Thoracic aorta (tissue), 2 donors: ENCODE results near the gene CFAP100. TPM values are rescaled to one million over a fixed set of nuclear protein-coding genes. Genes with fewer than 3 reads are reported as not detected.

Experiments used
- ATAC-seq: fragments of 150-250 bp; one replicate; pipeline ENCODE4 v1.8.0; 2017; ENCODE audit warnings: low read depth; ENCODE audit not compliant: insufficient number of reproducible peaks, low FRiP score
- DNase-seq: peaks from one replicate; pipeline ENCODE4 v3.0.0-alpha.2; 2020; ENCODE audit warnings: low spot score
- H3K27ac ChIP-seq, 2 donors: fragments of 200-600 bp; sonication (generic); 1 replicate in 1 of 2; 2 replicates in 1 of 2; pipeline ENCODE4 v1.5.1; 2016; ENCODE audit warnings: mild to moderate bottlenecking in 2 of 2, moderate library complexity in 2 of 2
- H3K27me3 ChIP-seq: fragments of 200-600 bp; sonication (generic); replicated peaks from 2 replicates; pipeline ENCODE4 v1.6.0; 2016; ENCODE audit warnings: mild to moderate bottlenecking; ENCODE audit not compliant: insufficient read depth
- H3K36me3 ChIP-seq: fragments of 200-600 bp; sonication (generic); one replicate; pipeline ENCODE4 v1.5.1; 2016
- H3K4me1 ChIP-seq, 2 donors: fragments of 200-600 bp; sonication (generic); 1 replicate in 1 of 2; 2 replicates in 1 of 2; pipeline versions ENCODE4 v1.5.1 to v1.6.0; 2016; ENCODE audit warnings: low read depth in 2 of 2, mild to moderate bottlenecking in 1 of 2; ENCODE audit not compliant: control insufficient read depth in 1 of 2
- H3K4me3 ChIP-seq: fragments of 200-600 bp; sonication (generic); 2 replicates; pipeline ENCODE4 v1.5.1; 2016; ENCODE audit warnings: mild to moderate bottlenecking
- H3K9me3 ChIP-seq: fragments of 200-600 bp; sonication (generic); 2 replicates; pipeline ENCODE4 v1.5.1; 2016
- total RNA-seq, 2 donors: library from RNA; depleted of rRNA; stranded (reverse); fragments of >200 nt; gene quantifications; one replicate each; pipeline versions ENCODE4 v1.1.0 to v1.2.3, GENCODE V29; 2016
- TF ChIP-seq, protein P1 (sequence below): fragments of 200-600 bp; sonication (generic); IDR thresholded peaks from one replicate; pipeline ENCODE4 v1.5.1; 2019; ENCODE audit warnings: antibody characterized with exemption

CFAP100 gene
- total RNA-seq, 2 donors from 2014 or later = not detected

DNA sequence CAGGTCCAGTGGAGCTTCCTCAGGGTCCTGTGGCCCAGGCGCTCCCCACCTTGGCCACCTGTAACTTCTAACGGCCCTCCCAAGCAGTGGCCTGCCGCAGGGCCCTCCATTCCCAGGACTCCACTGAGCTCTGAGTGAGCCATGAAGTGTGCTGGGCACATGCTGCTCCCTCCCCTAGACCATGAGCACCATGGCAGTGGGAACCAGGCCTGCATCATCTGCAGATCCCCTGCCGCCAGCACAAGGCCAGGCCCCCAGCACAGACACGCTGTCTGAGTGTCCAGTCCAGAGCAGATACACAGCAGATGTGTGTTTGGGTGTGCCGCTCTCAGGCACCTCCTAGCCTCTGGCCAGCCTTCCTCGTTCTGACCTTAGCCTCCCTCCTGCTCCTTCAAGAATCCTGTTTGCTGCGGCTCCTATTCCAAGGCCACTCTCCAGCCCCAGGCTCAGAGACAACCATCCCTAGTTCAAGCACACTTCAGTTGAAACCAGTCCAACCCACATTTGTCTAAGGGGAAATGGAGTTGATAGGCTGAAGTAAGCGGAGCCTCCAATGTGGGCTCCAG lies 30.5 kb upstream of the CFAP100 start:
- Histone ChIP-seq H3K27me3 (no peaks in the 10 kb centered on the region), H3K4me1 (no peaks in the 10 kb centered on the region), H3K36me3 (no peaks in the 10 kb centered on the region), H3K4me3 (no peak overlapping the region), H3K27ac (no peak overlapping the region), H3K9me3 (no peaks in the 10 kb centered on the region)
- TF ChIP-seq, protein P1, sequence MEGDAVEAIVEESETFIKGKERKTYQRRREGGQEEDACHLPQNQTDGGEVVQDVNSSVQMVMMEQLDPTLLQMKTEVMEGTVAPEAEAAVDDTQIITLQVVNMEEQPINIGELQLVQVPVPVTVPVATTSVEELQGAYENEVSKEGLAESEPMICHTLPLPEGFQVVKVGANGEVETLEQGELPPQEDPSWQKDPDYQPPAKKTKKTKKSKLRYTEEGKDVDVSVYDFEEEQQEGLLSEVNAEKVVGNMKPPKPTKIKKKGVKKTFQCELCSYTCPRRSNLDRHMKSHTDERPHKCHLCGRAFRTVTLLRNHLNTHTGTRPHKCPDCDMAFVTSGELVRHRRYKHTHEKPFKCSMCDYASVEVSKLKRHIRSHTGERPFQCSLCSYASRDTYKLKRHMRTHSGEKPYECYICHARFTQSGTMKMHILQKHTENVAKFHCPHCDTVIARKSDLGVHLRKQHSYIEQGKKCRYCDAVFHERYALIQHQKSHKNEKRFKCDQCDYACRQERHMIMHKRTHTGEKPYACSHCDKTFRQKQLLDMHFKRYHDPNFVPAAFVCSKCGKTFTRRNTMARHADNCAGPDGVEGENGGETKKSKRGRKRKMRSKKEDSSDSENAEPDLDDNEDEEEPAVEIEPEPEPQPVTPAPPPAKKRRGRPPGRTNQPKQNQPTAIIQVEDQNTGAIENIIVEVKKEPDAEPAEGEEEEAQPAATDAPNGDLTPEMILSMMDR = no peak
- DNase-seq (no peak), ATAC-seq (no peak)

DNA sequence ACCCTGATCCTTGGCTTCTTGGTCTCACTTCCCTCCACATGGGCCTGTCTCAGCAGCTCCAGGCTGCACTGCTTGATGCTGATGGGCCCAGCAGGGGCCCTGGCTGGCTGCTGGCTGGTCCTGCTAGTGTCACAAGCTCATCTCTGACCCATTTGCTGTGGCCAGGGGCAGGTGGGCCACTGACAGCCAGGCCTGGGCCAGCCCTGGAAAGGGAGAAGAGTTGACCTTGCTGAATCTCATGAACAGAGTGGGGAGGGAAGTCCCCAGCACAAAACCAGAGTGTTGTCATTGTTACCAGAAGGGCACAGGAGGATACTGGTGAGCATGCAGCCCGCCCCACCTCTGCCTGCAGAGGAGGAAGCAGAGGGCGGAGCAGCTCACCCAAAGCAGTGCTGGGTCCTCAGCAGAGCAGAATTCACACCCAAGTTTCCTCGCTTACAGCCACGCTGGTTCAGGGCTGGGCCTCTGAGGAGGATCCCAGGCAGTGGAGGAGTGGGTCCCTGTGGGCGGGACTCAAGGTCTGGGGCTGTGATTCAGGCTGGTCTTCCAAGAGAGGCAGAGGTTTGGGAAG lies 29.9 kb upstream of the CFAP100 start:
- ATAC-seq (no peak), DNase-seq (no peak)
- TF ChIP-seq, protein P1 = no peak
- Histone ChIP-seq H3K36me3 (no peaks in the 10 kb centered on the region), H3K27me3 (no peaks in the 10 kb centered on the region), H3K4me1 (no peaks in the 10 kb centered on the region), H3K27ac (no peak overlapping the region), H3K9me3 (no peaks in the 10 kb centered on the region), H3K4me3 (no peak overlapping the region)

DNA sequence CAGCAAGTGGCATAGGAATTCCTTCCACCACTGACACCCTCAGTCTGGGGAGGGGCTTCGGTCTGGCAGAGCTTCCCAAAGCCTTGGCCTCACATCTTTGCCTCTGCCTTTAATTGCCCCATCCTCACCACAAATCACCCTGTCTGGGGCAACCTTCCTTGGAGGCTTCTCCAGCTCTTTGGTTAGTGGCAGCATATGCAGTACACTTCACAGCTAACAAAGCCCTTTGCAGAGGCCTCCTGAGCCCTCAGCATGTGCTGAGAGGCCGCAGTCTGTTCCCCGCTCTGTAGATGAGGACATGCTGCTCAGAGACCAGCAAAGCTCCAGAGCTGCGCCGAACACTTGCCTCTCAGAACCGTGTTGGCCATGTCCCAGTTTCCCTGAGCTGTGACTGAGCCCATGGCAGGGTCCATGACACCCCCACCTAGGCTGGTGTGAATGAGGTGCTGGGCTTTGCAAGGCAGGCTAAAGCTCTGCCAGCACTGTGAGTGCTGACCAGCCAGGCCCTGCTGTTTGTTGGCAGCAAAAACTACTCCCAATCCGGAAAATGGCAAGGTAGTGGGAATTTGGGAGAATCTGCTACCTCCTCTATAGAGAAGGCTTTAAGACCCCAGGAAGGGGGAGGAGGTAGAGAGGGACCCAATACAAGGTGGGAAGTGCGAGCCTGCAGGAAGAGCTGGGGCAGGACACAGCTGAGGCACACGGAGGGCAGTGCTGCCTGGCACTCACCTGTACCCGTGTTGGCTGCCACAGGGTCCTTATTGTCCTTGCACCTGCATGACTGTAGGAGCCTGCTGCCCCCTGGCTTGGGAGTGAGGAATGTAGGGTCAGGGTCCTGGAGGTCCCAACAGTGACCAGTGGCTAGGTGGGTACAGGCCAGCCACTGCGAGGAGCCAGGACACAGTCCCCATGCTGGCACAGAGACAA lies 29.1 kb upstream of the CFAP100 start:
- Histone ChIP-seq H3K27ac (no peak overlapping the region), H3K9me3 (no peaks in the 10 kb centered on the region), H3K36me3 (no peaks in the 10 kb centered on the region), H3K4me3 (no peak overlapping the region), H3K27me3 (no peaks in the 10 kb centered on the region), H3K4me1 (no peaks in the 10 kb centered on the region)
- no peak for ATAC-seq
- TF ChIP-seq, protein P1 = no peak
- DNase-seq = no peak

DNA sequence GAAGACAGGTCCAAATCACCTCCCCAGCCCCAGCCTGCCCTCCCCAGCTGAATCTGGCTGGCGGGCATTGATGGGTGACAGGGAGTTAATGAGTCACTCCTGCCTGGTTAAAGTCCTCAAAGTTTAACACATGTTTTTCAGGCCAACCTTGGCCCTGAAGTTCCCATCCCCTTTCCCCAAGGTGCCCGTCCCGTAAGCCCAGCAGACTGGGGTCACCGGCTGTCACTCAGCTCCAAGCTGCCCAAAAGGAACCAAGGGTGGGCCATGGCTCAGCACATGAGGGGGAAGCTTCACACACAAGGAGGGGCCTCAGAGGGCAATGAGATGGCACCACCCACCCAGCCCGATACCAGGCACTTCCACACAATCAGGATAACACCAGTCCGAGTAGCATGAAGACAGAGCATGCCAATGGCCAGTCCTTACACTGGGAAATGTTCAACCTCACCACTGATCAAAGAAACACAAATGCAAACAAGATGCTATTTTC lies 27.3 kb upstream of the CFAP100 start:
- Histone ChIP-seq H3K27ac (no peak overlapping the region), H3K27me3 (no peaks in the 10 kb centered on the region), H3K4me1 (no peaks in the 10 kb centered on the region), H3K9me3 (no peaks in the 10 kb centered on the region), H3K4me3 (no peak overlapping the region), H3K36me3 (no peaks in the 10 kb centered on the region)
- ATAC-seq (no peak), DNase-seq (no peak)
- TF ChIP-seq, protein P1 = no peak

DNA sequence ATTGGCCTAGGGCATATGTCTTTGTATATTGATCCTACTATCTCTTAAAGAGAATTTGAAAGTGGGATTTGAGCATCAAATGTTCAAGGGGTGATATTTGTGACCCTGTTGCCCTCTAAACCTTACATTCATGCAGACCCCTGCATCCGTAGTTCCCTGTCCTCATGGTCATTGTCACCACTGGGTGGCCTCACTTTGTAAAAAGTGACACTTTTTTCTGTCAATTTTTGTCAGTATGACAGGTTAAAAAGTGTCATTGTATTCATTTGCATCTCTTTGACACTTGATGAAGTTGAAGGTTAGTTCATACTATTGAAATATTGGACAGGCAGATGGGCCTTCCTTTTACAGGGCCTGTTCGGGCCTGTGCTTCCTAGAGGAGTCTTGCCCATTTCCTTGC lies 25.2 kb upstream of the CFAP100 start:
- no peak for ATAC-seq
- Histone ChIP-seq H3K27me3 (no peaks in the 10 kb centered on the region), H3K36me3 (no peaks in the 10 kb centered on the region), H3K9me3 (no peaks in the 10 kb centered on the region), H3K27ac (no peak overlapping the region), H3K4me1 (no peaks in the 10 kb centered on the region), H3K4me3 (no peak overlapping the region)
- no peak for DNase-seq
- TF ChIP-seq, protein P1 = no peak
